Right lobe of liver (tissue), 6 donors: Measurements from ENCODE around the gene RAB6C. TPM values are rescaled to one million over a fixed set of nuclear protein-coding genes. Genes with fewer than 3 reads are reported as not detected.
A peak's percentile ranks its signal among the peaks of the same experiment; 100 is the strongest.
"Not testable (repeated sequence)": the region's sequence is repeated elsewhere in the genome, so short reads cannot be mapped to it uniquely, and the experiment has no call there.

Experiments
- ATAC-seq, 4 donors: fragments of 200-7000 bp; cut with Tn5 transposase; one replicate each; pipeline ENCODE4 v1.9.1; 2020; ENCODE audit warnings: mild to moderate bottlenecking in 4 of 4, moderate library complexity in 4 of 4
- DNase-seq, 3 donors: peaks; one replicate each; pipeline ENCODE4 v3.0.0-alpha.2; 2020
- H3K27ac ChIP-seq, 3 donors: fragments of 200-600 bp; one replicate each; pipeline ENCODE4 v1.8.0; 2022
- H3K27me3 ChIP-seq, 2 donors: fragments of 200-600 bp; one replicate each; pipeline ENCODE4 v1.8.0; 2022
- H3K36me3 ChIP-seq, 4 donors: fragments of 200-600 bp; sonication (generic) in 1 of 4; one replicate each; pipeline versions ENCODE4 v1.5.1 to v1.8.0; 2017 to 2022; ENCODE audit warnings: control low read depth in 1 of 4
- H3K4me1 ChIP-seq, 4 donors: fragments of 200-600 bp; sonication (generic) in 1 of 4; one replicate each; pipeline versions ENCODE4 v1.5.1 to v1.8.0; 2017 to 2022; ENCODE audit warnings: control low read depth in 1 of 4
- H3K4me3 ChIP-seq, 3 donors: fragments of 200-600 bp; one replicate each; pipeline ENCODE4 v1.8.0; 2022
- H3K9me3 ChIP-seq, 4 donors: fragments of 200-600 bp; sonication (generic) in 1 of 4; one replicate each; pipeline versions ENCODE4 v1.5.1 to v1.8.0; 2017 to 2022; ENCODE audit warnings: control low read depth in 1 of 4
- POLR2A ChIP-seq: fragments of 450-650 bp; IDR thresholded peaks from one replicate; pipeline ENCODE4 v1.6.1; 2017; ENCODE audit warnings: antibody characterized with exemption, mild to moderate bottlenecking
- WGBS: methylation state at CpG from one replicate; pipeline ENCODE4 v1.1.6; 2018; ENCODE audit warnings: low coverage, low lambda C conversion rate; ENCODE audit not compliant: insufficient coverage; ENCODE audit errors: missing lambda C conversion rate; 5-methylcytosine and 5-hydroxymethylcytosine counted together
- intact Hi-C, 2 donors: fragments of 100-400 bp; cut with DNase I; formaldehyde crosslinking; loops; one replicate each; pipeline versions ENCODE4 v1.11.2 to v1.14.1; 2022
- total RNA-seq, 6 experiments: library from RNA; depleted of rRNA in 2 of 6; stranded (reverse); fragments of >200 nt in 2 of 6; fragmentation: NEBNext Ultra II Directional in 3 of 6; extraction: Animal tissue kit (Norgen Biotek cat#: 25700) in 3 of 6; gene quantifications; one replicate each; pipeline versions ENCODE4 v1.1.0 to v1.2.4, GENCODE V29; 2016 to 2023
- TF ChIP-seq, protein P1 (sequence below), 4 donors: fragments of 200-600 bp in 3 of 4; fragments of 450-650 bp in 1 of 4; IDR thresholded peaks; one replicate each; pipeline versions ENCODE4 v1.5.1 to v1.8.0; 2016 to 2022; ENCODE audit warnings: antibody characterized with exemption in 4 of 4, mild to moderate bottlenecking in 2 of 4
- donor health status: DM: no; HTN: yes; CAD: no.
- donor health status: DM: no; HTN: no; CAD: no.
- donor health status: DM: no; HTN: no; CAD: no.
- donor health status: DM: no; HTN: yes; CAD: no.
- donor health status: DM: no; HTN: yes; CAD: no.

Gene RAB6C
- total RNA-seq, 6 experiments from 2014 or later = not detected

DNA sequence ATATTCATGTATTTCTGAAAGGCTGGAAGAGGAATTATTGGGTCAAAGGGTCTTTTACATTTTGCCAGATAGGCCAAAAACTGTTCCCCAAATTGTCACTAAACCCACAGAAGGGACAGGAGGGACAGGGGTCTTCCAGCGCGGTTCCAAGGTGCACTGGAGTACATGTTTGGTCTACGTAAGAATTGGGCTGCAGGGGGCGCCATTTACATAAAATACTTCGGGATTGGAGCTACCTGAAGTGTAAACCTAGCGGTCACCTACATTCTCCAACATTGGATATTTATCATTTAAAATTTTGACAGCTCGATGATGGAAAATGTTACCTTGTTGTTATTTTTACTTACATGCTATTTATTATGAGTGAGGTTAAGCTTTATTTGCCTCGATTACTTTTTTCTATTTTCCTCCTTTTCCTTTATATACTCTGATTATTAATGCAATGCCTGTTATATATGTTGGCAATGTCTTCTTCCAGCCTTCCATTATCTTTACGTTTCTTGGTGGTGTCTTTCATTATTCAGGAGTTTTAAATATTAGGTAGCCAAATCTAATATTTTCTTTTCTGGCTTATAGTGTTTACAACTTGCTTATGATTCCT is 43.0 kb upstream of the RAB6C start:
- ATAC-seq = peak in 2 of 4 donors; percentile 59 to 66
- 37% methylated on average over 9 of the region's 9 CpGs for WGBS
- TF ChIP-seq, protein P1, sequence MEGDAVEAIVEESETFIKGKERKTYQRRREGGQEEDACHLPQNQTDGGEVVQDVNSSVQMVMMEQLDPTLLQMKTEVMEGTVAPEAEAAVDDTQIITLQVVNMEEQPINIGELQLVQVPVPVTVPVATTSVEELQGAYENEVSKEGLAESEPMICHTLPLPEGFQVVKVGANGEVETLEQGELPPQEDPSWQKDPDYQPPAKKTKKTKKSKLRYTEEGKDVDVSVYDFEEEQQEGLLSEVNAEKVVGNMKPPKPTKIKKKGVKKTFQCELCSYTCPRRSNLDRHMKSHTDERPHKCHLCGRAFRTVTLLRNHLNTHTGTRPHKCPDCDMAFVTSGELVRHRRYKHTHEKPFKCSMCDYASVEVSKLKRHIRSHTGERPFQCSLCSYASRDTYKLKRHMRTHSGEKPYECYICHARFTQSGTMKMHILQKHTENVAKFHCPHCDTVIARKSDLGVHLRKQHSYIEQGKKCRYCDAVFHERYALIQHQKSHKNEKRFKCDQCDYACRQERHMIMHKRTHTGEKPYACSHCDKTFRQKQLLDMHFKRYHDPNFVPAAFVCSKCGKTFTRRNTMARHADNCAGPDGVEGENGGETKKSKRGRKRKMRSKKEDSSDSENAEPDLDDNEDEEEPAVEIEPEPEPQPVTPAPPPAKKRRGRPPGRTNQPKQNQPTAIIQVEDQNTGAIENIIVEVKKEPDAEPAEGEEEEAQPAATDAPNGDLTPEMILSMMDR (IDR thresholded peaks at IDR 0.05) = peak in 3 of 4 donors; percentile 35 to 49 (median 41)
- no peak for TF ChIP-seq POLR2A
- Histone ChIP-seq H3K4me3 (no peak overlapping the region), H3K9me3 (no peaks in the 10 kb centered on the region), H3K27me3 (peaks cover 0 to 8% of the 10 kb centered on the region in 2 donors), H3K36me3 (no peaks in the 10 kb centered on the region), H3K4me1 (no peaks in the 10 kb centered on the region), H3K27ac (no peak overlapping the region)
- DNase-seq = peak in 1 of 3 donors; percentile 44
- intact Hi-C loops = no loop called here

DNA sequence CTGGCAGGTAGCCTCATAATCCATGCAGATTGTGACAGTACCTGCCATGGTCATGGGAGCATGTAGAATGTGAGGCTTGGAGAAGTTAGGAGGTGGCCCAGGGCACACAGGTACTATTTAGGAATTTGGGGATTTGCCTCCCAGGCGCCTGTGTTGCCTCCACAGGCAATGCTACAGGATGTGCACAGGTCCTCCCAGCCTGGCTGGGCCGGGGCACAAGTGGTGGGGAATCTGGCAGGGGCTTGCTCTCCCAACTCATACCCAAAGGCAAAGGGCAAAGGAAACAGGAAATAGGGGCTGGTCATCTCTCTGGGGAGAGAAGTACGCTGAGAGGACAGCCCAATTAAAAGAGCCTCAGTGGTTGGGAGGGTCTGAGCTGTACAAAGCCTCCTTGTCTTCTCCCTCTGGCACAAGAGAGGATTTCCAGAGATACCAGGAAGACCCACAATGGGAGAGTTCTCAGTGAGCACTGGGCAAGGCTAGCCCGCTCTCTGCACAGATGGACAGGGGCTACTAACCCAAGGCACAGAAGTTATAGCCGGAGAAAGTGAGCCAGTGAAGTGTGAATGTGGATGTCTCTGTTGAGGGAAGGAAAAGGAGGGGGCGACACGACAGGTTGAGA is 40.5 kb upstream of the RAB6C start:
- H3K9me3 ChIP-seq, H3K4me1 ChIP-seq, H3K27me3 ChIP-seq, ATAC-seq, DNase-seq, H3K4me3 ChIP-seq, H3K27ac ChIP-seq, H3K36me3 ChIP-seq, intact Hi-C loops: not testable (repeated sequence)
- WGBS = 55% methylated on average over 4 of the region's 7 CpGs

DNA sequence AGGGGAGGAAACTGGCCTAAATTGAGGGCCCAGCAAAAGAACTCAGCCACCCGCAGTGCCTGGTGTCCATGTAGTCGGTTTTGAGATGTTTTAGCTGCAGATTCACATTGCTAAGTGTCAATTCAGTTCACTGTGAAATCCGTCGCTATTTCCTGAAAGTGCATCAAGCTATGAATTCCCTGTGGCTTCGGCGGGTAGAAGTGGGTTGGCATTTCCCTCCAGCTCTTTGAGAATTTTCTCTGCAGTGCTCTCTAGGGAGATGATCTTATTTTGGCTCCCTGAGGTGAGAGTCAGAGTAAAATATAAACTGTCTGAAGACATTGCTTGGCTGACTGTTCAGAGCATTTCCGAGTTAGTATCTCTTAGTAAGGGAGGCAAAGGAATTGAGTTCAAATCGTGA is 36.0 kb upstream of the RAB6C start:
- H3K36me3 ChIP-seq, H3K9me3 ChIP-seq, ATAC-seq, intact Hi-C loops, H3K4me1 ChIP-seq, H3K27me3 ChIP-seq, DNase-seq, H3K4me3 ChIP-seq, H3K27ac ChIP-seq: not testable (repeated sequence)
- WGBS = 66% methylated on average over 7 of the region's 8 CpGs

DNA sequence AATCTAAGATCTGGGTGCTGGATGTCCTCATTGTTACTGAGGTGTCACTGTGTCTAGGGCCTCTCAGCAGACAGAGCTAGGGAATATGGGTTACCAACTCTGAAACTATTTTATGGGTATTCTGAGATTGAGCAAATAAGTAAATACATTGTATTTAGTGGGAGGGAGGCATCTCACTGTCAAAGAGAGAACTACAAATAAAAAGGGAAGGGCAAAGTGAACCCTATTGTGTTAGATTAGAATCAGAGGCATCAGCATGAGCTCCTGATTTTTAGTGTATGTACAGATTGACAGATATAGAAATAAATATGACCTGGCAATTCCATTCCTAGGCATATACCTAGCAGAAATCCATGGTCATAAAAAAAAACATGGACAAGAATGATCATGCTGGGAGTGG is 33.9 kb upstream of the RAB6C start:
- no peak for TF ChIP-seq POLR2A
- TF ChIP-seq, protein P1 (IDR thresholded peaks at IDR 0.05) = no peak
- DNase-seq = no peak
- intact Hi-C loops = no loop called here
- no peak for ATAC-seq
- no peaks in the 10 kb centered on the region for H3K9me3 ChIP-seq
- no peaks in the 10 kb centered on the region for H3K27me3 ChIP-seq
- no peaks in the 10 kb centered on the region for H3K36me3 ChIP-seq
- H3K4me1 ChIP-seq = no peaks in the 10 kb centered on the region
- no peak overlapping the region for H3K4me3 ChIP-seq
- no peak overlapping the region for H3K27ac ChIP-seq

DNA sequence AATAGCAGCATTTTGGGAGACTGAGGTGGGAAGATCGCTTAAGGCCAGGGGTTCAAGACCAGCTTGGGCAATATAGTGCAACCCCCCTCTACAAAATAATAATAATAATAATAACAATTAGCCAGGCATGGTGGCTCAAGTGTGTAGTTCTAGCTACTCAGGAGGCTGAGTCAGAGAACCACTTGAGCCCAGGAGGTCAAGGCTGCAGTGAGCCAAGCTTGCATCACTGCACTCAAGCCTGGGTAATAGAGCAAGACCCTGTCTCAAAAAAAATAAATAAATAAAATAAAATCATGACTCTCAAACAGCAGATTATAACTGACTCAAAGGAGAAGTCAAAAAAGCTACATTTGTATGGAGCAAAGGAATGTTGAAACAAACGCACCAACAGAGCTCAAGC is 31.8 kb upstream of the RAB6C start:
- H3K27ac ChIP-seq, H3K9me3 ChIP-seq, DNase-seq, H3K4me1 ChIP-seq, H3K27me3 ChIP-seq, H3K36me3 ChIP-seq, H3K4me3 ChIP-seq, intact Hi-C loops, ATAC-seq: not testable (repeated sequence)
- WGBS = 38% methylated on average over 2 of the region's 2 CpGs

DNA sequence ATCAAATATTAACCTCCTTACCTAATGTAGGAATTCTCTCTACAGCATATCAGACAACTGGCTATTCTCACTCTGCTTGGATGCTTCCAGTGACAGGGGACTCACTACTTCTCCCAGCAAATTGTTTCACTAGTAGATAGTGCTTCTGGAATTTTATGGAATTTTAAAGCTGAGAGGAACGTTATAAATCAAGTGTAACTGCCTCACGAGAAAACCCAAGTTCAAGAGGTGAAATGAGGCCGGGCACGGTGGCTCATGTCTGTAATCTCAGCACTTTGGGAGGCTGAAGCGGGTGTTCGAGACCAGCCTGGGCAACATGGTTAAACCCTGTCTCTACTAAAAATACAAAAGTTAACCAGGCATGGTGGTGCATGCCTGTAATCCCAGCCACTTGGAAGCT is 23.3 kb upstream of the RAB6C start:
- DNase-seq, ATAC-seq, H3K4me1 ChIP-seq, H3K4me3 ChIP-seq, H3K36me3 ChIP-seq, intact Hi-C loops, H3K27ac ChIP-seq, H3K27me3 ChIP-seq, H3K9me3 ChIP-seq: not testable (repeated sequence)
- WGBS = 90% methylated on average over 6 of the region's 6 CpGs
